Embryonic facial prominence (tissue), 1 donor: ENCODE measurements around the gene MGST2.

Source experiments
- DNase-seq: peaks from one replicate; pipeline ENCODE4 v3.0.0-alpha.2; 2016; ENCODE audit errors: extremely low spot score

The MGST2 gene

GRCh38 chr4:139643042-139643895 lies 22.4 kb upstream of the MGST2 start:
- no peak for DNase-seq

- no peak for DNase-seq
These were observed 20.2 kb upstream of the MGST2 start for GRCh38 chr4:139645458-139645857.

DNA sequence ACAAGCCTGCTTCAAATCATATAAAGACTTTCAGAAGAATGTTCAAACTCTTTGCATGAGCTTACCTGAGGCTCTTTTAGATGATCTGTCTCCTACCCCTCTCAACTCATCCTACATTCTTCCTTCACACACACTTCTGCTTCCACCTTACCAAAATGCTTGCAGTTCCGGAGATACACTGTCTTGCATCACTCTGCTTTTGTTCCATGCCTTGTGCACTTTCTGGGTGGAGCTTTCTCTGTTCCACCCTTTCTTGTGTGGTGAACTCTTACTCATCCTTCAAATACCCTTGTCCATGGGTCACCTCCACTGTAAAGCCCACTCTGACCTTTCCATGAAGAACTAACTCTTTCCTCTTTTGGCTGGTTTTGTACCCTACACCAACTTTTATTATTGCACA lies 18.4 kb upstream of the MGST2 start:
- DNase-seq = no peak

DNA sequence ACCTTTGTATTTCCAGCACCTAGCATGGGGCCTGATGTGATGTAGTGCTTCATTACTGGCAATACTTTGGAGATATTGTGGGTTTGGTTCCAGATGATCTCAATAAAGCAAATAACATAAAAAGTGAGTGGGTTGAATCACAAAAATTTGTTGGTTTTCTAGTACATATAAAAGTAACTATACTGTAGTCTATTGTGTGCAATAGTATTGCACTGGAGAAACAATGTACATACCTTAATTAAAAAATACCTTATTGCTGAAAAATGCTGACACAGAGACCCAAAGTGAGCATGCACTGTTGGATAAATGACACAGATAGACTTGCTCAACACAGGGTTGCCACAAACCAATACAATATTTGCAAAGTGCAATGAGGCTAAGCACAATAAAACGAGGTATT lies 17.7 kb upstream of the MGST2 start:
- DNase-seq = no peak

- peak; percentile 76 for DNase-seq
These were observed 14.1 kb upstream of the MGST2 start for GRCh38 chr4:139651282-139652194.

- no peak for DNase-seq
These were observed 11.1 kb upstream of the MGST2 start for GRCh38 chr4:139654516-139654915.

DNA sequence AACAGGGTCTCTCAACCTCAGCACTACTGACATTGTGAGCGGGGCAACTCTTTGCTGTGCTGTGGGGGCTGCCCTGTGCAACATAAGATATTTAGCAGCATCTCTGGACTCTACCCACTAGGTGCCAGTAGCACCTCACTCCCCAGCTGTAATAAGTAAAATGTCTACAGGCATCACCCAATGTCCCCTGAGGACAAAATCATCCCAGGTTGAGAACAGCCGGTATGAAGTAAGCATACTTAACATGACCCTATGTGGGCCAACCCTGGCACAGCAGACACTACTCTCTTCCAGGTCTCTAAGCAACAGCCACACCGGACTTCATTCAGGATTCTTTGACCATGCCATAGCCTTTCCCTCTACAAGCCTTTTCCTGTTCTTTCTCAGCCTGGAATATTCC lies 10.5 kb upstream of the MGST2 start:
- DNase-seq = no peak

- peak; percentile 70 for DNase-seq
These were observed 8.8 kb upstream of the MGST2 start for GRCh38 chr4:139656614-139657486.

DNA sequence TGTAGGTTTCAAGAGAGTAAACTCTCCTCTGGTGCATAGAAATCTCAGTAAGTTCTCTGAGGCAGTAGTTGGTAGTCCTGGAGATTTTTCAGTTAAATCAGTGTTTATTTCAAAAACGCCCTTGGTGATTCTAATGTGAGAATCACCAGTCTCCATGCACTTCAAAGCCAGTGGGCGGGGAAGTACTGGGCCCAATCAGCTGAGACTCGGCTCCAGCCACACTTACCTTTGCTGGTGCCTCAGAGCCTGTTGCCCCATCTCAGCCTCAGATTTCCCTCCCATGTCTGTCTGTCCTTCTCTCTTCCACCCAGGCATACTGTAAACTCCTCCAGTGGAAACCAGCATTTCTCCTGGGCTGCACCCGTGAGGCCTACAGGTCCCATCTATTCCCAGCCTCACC lies 7.4 kb upstream of the MGST2 start:
- no peak for DNase-seq

DNA sequence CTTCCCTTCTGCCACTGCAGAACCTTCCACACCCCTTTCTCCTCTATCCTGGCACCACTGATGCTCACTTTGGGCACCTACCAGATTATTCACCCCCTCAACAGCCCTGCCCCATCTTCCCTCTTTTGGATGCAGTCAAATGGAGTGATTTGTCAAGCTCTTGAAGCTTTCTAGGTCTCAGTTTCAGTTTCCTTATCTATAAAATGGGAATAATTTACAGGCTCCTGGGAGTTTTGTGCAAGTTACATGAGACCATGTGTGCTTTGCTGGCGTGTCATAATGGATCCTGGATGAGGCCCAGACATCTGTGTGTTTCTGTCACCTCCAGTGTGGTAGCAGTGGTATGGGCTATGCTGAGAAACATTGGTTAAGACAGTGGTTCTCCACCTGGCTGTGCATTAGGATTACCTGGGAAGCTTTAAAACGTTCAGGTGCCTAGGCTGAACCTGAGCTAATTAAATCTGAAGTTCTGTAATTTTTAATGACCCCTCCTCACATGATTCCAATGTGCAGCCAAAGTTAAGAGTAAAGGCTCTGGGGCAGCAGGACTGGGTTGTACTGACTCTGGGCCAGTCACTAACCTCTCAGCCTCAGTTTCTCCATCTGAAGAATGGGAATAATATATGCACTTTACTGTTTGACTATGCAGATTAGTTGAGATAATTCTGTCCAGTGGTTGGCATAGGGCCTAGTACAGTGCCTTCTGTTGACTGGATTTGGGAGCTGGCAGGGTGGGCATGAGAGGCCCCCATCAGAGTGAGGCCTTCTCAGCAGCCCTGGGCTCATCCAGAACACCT lies 6.8 kb upstream of the MGST2 start:
- no peak for DNase-seq

DNA sequence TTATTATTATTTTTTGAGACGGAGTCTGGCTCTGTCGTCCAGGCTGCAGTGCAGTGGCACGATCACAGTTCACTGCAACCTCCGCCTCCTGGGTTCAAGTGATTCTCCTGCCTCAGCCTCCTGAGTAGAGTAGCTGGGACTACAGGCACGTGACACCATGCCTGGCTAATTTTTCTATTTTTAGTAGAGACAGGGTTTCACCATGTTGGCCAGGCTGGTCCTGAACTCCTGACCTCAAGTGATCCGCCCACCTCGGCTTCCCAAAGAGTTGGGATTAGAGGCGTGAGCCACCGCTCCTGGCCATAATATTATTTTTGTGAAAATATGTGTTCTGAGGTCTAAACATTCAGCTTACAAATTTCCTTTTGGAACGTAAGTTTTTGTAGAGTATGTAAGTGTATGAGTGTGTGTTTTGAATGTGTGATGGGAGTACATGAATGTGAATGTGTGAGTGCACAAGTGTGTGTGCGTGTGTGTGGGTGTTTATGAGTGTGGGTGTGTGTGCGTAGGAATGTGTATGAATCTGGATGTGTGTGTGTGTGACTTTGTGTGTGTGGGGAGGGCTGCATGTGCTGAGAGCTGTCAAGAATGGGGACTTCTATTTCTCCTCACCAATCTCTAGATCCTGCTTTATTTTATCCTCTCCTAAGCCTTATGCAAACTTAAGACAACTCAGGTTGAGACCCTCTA lies 5.7 kb upstream of the MGST2 start:
- DNase-seq = no peak

DNA sequence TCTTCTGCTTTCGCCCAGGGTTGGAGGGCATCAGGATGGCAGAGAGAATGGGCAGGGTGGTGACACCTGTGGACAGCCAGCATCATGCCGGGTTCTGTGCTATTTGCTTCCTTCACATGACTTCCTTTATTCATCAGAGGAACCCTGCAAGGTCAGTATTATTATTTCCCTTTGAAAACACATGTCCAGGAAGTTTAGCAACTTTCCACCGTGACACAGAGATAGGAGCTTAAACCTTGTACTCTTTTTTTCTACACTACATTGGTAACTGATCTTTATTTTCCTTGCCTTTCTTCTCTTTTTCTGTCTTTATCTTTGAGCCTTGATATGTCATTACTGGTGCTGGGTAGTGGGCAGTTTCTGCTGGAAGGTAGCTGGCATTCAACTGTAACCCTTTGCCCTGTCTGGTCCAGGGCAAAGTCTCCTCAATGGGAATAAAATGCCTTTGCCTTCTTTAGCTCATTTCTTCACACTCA lies 5.0 kb upstream of the MGST2 start:
- DNase-seq = no peak

GRCh38 chr4:139663561-139664138 lies 2.0 kb upstream of the MGST2 start:
- DNase-seq = no peak

DNA sequence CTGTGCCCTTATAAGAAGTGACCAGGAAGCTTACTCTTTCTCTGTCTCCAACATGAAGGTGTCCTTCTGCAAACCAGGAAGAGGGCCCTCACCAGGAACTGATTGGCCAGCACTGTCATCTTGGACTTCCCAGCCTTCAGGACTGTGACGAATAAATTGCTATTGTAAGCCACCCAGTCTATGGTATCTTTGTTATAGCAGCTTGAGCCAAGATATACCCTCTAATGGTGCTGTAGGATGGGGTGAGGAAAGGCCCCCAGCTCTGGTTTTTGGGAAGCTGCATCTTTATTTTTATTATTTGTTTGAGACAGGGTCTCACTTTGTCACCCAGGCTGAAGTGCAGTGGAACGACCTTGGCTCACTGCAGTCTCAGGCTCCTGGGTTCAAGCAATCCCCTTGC lies 1.2 kb upstream of the MGST2 start:
- DNase-seq = no peak

DNA sequence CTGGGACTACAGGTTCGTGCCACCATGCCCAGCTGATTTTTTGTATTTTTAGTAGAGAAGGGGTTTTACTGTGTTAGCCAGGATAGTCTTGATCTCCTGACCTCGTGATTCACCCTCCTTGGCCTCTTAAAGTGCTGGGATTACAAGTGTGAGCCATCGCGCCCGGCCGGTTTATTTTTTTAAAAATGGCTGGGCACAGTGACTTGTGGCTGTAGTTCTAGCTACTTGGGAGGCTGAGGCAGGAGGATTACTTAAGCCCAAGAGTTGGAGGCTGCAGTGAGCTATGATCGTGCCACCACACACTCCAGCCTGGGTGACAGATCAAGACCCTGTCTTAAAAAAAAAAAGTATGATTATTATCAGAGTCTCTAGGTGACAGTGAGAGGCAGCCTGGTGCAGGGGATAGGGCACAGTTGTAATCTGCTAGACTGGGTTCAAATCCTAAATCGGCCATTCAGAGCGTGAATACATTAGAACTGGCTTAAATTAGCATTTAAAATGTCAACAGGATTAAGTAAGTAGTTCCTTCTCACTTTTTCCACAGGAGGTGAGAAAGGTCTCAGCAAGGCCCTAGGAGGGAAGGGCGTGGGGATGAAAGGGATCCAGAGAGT lies 435 bp upstream of the MGST2 start:
- DNase-seq = no peak

GRCh38 chr4:139666735-139667281 lies 1.2 kb downstream of the MGST2 start:
- no peak for DNase-seq

DNA sequence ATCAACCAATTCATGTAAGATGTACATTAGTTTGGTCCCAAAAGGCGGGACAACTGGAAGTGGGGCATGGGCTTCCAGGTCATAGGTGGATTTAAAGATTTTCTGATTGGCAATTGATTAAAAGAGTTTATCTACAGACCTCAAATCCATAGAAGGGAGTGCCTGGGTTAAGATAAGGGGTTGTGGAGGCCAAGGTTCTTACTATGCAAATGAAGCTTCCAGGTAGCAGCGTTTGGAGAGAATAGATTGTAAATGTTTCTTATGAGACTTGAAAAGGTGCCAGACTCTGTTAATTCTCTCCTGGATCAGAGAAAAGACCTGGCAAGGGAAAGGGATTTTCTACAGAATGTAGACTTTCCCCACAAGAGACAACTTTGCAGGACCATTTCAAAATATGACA lies 2.4 kb downstream of the MGST2 start:
- no peak for DNase-seq

GRCh38 chr4:139668658-139669201 lies 3.1 kb downstream of the MGST2 start:
- no peak for DNase-seq

DNA sequence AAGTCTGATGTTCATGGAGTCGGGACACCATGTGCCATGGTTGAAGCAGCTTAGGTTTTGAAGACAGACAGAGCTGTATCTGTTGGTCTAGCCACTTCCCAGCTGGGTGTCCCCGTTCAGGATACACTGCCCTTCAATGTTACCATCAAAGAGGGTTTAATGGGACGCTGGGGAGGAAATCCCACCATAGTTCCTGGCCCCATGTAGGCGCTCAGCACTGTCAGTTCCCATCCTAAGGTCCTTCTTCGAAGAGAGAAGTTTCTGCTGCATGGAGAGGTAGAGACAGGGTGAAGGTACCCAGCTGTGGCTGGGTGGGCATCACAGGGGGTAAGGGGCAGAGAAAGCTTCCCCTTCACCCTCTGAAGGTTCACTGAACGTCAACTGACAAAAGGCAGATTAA lies 3.7 kb downstream of the MGST2 start:
- no peak for DNase-seq
